GM12892 (cell line): ENCODE results near the gene TAC3.

Source experiments
- DNase-seq: peaks from one replicate; pipeline ENCODE4 v3.0.0; 2011; ENCODE audit not compliant: insufficient read length
- FAIRE-seq: peaks from 2 replicates; lab custom pipeline; 2011; peaks lifted over from hg19 to GRCh38; lab: Jason Lieb, UNC
- POLR2A ChIP-seq: IDR thresholded peaks from 2 replicates; pipeline ENCODE4 v1.6.1; 2011; ENCODE audit warnings: low read depth, low read length, control low read depth
- POLR2AphosphoS5 ChIP-seq: IDR thresholded peaks from 2 replicates; pipeline ENCODE4 v1.6.1; 2011; ENCODE audit warnings: low read depth, low read length, control low read depth
- TAF1 ChIP-seq: IDR thresholded peaks from 2 replicates; pipeline ENCODE4 v1.6.1; 2011; ENCODE audit warnings: low read depth, mild to moderate bottlenecking, control low read depth, low read length, borderline replicate concordance

TAC3 gene

GRCh38 chr12:57046947-57047890 lies 30.9 kb upstream of the TAC3 start:
- FAIRE-seq (peak; percentile 85), DNase-seq (no peak)
- no peak for TF ChIP-seq POLR2AphosphoS5

- no peak for FAIRE-seq
- DNase-seq = no peak
- TF ChIP-seq POLR2AphosphoS5 = no peak
- TF ChIP-seq POLR2A = no peak
- TF ChIP-seq TAF1 = no peak
These were observed 29.9 kb upstream of the TAC3 start for GRCh38 chr12:57046086-57046791.

GRCh38 chr12:57044889-57045288 lies 28.6 kb upstream of the TAC3 start:
- DNase-seq (no peak), FAIRE-seq (no peak)

GRCh38 chr12:57044468-57044867 lies 28.1 kb upstream of the TAC3 start:
- FAIRE-seq = no peak
- DNase-seq = no peak
- TF ChIP-seq POLR2A = no peak
- no peak for TF ChIP-seq POLR2AphosphoS5
- TF ChIP-seq TAF1 = no peak

More at GRCh38 chr12:57044889-57045288, 28.6 kb upstream of the TAC3 start:
- TF ChIP-seq TAF1 (no peak), POLR2AphosphoS5 (no peak), POLR2A (no peak)

- no peak for DNase-seq
- FAIRE-seq = no peak
- no peak for TF ChIP-seq TAF1
- no peak for TF ChIP-seq POLR2AphosphoS5
- TF ChIP-seq POLR2A = no peak
These were observed 26.4 kb upstream of the TAC3 start for GRCh38 chr12:57042695-57043094.

GRCh38 chr12:57040750-57041149 lies 24.4 kb upstream of the TAC3 start:
- FAIRE-seq (no peak), DNase-seq (no peak)
- TF ChIP-seq POLR2A (no peak), TAF1 (no peak), POLR2AphosphoS5 (no peak)

- DNase-seq = no peak
- no peak for TF ChIP-seq TAF1
- TF ChIP-seq POLR2AphosphoS5 = no peak
- TF ChIP-seq POLR2A = no peak
- FAIRE-seq = no peak
These were observed 23.9 kb upstream of the TAC3 start for GRCh38 chr12:57040211-57040610.

- no peak for TF ChIP-seq TAF1
- DNase-seq (no peak), FAIRE-seq (no peak)
These were observed 22.9 kb upstream of the TAC3 start for GRCh38 chr12:57039016-57039798.

GRCh38 chr12:57037264-57037663 lies 20.9 kb upstream of the TAC3 start:
- DNase-seq (no peak), FAIRE-seq (no peak)
- TF ChIP-seq POLR2A (no peak), POLR2AphosphoS5 (no peak), TAF1 (no peak)

- TF ChIP-seq POLR2AphosphoS5 = no peak
- TF ChIP-seq TAF1 = no peak
- no peak for TF ChIP-seq POLR2A
- DNase-seq (no peak), FAIRE-seq (no peak)
These were observed 17.1 kb upstream of the TAC3 start for GRCh38 chr12:57033431-57033830.

GRCh38 chr12:57031789-57032188 lies 15.5 kb upstream of the TAC3 start:
- no peak for TF ChIP-seq POLR2A
- no peak for TF ChIP-seq POLR2AphosphoS5
- TF ChIP-seq TAF1 = no peak
- DNase-seq = no peak
- no peak for FAIRE-seq
